Body of pancreas (tissue), 4 donors: ENCODE data around the gene MOGAT3.

Experiments used
- CTCF ChIP-seq, 7 experiments: fragments of 450-650 bp in 4 of 7; fragments of 200-600 bp in 3 of 7; sonication (generic) in 3 of 7; IDR thresholded peaks; one replicate each; pipeline ENCODE4 v1.5.1; 2016 to 2019; ENCODE audit warnings: antibody characterized with exemption in 7 of 7
- POLR2A ChIP-seq, 3 donors: fragments of 450-650 bp; IDR thresholded peaks; one replicate each; pipeline ENCODE4 v1.6.1; 2016; ENCODE audit warnings: antibody characterized with exemption in 3 of 3, mild to moderate bottlenecking in 2 of 3

DNA sequence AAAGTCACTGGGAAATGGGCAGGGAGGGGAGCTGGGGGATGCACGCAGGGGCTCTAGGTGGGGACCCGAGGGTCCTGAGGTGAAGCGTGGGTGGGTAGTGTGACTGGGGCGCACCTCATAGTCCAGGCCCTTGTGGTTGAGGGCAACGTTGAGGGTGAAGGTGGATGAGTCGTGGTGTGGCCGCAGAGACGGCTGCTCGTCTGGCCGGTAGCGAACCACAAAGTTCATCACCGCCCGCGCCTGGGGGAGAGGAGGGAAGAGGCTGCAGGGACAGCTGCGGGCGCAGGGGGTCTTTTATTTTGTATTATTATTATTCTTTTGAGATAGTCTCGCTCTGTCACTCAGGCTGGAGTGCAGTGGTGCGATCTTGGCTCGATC lies 5.8 kb upstream of the MOGAT3 start:
- no peak for TF ChIP-seq CTCF (IDR thresholded peaks at IDR 0.05)
- no peak for TF ChIP-seq POLR2A (IDR thresholded peaks at IDR 0.05)
